Lower leg skin (tissue), 3 donors: ENCODE measurements around the gene DPP6.

ENCODE experiments used
- CTCF ChIP-seq, 3 donors: fragments of 450-650 bp; IDR thresholded peaks; one replicate each; pipeline ENCODE4 v1.5.1; 2016; ENCODE audit warnings: antibody characterized with exemption in 3 of 3, mild to moderate bottlenecking in 3 of 3, moderate library complexity in 2 of 3
- POLR2A ChIP-seq, 2 donors: fragments of 450-650 bp; IDR thresholded peaks; one replicate each; pipeline ENCODE4 v1.6.1; 2016 to 2017; ENCODE audit warnings: antibody characterized with exemption in 2 of 2, mild to moderate bottlenecking in 1 of 2, moderate library complexity in 1 of 2

DNA sequence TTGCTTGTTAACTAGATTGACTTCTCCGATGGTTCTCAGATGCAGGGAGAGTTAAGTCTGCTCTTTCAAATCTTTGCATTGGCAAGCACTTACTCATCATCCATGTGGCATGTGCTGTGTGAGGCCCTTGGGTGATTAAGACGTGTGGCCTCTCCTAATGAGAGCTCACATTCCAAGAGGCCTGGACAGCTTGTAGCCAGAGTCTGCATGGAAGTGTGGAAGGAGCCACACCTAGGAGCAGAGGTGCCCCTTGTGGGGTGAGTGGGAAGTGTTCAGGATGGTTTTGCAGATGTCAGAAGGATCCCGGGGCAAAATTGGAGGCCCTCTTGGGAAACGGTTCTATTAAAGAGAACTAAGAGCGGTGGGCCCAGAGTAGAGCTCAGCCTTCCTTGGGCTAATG, 724.8 kb downstream of the DPP6 start:
- TF ChIP-seq CTCF (IDR thresholded peaks at IDR 0.05) (no peak), POLR2A (IDR thresholded peaks at IDR 0.05) (no peak)
